HuH-7 (cell line): ENCODE measurements around the gene ZNF705A.
"Not testable (repeated sequence)": the region's sequence is repeated elsewhere in the genome, so short reads cannot be mapped to it uniquely, and the experiment has no call there.

ENCODE experiments used
- DNase-seq: peaks from one replicate; pipeline ENCODE4 v3.0.0; 2011; ENCODE audit warnings: low spot score

ZNF705A gene

GRCh38 chr12:8184206-8184605 is 27.4 kb downstream of the ZNF705A start:
- not testable (repeated sequence) for DNase-seq

DNA sequence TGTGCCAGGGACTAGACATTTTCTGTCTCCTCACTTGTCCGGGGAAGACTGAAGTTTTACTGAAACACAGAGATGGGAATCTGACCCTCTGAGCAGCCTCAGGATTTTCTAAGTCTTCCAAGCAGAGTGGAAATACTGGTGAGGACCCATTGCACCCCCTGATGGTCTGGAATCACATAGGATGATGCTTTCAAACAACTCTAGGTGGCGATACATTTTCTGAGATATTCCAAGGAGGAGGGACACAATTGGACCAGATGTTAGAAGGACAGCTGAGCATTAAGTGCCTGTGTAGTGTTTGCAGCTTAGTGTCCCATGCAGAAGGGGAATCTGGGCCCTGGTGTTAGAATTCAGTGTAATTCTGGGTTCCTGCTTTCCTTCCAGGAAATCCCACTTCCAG is 31.3 kb downstream of the ZNF705A start:
- DNase-seq: not testable (repeated sequence)

DNA sequence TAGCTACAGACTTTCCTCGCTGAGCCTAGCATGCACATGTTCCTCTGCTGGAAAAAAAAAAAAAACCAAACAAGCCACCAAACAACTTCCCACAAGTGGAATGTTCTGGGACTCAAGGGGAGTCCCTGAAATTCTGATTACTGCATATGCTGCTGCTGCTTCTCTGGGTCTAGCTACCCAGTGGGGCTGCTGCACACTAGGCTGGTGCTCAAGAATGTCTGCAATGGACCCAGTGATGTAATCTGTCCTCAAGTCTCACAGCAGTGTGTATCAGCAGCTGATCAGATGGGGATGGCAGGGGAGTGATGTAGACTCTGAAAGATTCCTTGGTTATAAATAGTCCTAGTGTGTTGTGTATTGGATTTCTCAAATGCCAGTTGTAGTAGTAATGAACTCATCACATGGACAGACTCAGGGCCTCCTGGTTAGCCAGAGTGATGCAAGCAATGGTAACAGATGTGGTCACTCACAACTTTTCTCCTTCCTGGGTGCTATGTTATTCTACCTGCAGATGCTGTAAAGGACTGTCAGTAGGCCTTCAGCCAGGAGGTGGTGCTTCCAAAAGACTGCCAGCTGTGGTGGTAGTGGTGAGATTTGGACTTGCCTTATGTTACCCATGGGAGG is 41.0 kb downstream of the ZNF705A start:
- not testable (repeated sequence) for DNase-seq

- DNase-seq: not testable (repeated sequence)
These were observed 62.0 kb downstream of the ZNF705A start for GRCh38 chr12:8218711-8219382.

DNA sequence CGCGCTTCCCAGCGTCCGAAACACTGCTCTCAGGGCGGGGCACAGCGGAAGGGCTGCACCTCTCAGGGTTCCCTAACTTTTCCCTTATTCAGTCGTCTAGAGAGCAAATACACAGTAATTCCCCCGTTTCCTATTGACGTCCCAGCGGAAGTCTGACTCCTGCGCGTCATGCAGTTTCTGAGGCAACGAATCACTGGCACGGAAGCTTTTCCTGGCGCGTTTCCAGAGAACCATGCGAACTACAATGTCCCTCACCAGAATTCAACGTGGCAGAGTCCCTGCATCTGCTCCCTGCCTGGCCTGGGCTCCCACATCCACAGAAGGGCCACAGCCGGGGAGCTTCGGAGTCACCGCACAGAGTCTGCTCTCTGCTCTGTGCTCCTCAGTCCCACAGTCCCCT is 64.6 kb downstream of the ZNF705A start:
- DNase-seq: not testable (repeated sequence)

DNA sequence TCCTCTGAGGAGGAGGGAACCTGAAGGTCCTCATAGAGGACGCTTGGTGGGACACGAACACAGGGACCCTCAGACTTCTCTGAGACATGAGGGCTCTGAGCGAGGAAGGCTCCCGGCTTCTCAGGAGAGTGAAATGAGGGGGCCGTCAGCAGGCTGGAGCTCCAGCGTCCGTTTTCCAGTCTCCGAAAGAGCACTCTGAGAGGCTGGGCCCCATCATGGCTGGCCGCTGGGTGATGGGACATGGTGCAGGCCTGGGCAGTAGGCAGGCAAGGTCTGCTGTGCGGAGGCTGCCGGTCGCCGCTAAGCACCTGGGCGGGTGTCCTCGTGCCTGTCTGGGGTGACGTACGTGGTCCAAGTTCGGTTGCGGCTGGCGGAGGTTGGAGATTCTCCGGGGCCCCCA is 65.0 kb downstream of the ZNF705A start:
- not testable (repeated sequence) for DNase-seq

DNA sequence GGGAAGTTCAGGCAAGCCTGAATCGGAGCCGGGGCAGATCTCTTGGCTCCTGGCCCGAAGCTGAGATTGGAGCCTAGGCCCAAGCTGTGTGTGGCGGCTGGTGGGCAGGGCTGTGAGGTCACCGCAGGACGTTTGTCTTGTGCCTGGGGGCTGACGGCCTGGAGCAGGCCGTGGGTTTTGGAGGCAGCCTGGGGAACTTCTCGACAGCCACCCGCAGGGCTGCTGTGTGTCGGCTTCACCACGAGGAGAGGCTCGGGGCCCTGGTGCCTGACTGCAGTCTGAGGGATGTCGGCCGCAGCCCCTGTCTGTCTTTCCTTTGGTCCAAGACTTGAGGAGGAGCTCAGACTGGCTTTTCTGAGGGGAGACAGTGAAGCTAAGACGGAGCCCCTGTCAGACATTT is 65.5 kb downstream of the ZNF705A start:
- not testable (repeated sequence) for DNase-seq

DNA sequence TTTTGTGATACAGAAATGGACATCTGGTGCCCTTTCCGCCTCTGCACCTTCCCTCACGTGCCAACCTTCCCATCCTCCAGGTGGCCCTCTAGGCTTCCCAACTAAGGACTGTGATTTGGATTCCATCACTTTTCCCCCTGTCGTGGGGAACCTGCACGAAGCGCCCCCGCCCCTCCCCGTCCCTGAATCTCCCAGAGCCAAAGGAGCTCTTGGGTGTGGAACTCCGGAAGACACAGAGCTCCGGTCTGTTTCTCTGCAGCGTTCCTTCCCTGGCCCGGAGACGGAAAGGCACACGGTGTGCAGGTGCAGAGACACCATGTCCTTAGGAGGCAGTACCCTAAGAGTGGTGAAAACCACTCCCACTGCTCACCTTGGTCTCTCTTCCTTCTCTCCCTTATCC is 66.8 kb downstream of the ZNF705A start:
- not testable (repeated sequence) for DNase-seq

GRCh38 chr12:8224782-8225181 is 68.0 kb downstream of the ZNF705A start:
- not testable (repeated sequence) for DNase-seq

DNA sequence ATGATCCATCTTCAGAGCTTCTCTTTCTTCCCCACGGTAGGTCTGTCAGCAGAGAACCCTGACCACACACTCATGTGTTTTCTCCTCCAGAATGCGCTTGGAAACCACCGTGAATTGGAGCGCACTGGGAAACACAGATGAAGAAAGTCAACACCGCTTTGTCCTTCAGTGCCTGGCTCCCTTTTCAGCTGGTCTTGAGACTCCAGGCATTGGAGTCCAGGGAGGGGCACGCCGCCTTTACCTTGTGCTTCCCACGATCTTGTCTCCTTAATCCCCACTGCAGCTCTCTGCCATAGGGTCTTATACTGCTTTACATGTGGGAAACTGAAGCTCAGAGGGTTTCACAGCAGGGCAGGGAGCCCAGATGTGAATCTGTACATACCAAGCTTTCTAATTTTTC is 69.5 kb downstream of the ZNF705A start:
- no peak for DNase-seq

DNA sequence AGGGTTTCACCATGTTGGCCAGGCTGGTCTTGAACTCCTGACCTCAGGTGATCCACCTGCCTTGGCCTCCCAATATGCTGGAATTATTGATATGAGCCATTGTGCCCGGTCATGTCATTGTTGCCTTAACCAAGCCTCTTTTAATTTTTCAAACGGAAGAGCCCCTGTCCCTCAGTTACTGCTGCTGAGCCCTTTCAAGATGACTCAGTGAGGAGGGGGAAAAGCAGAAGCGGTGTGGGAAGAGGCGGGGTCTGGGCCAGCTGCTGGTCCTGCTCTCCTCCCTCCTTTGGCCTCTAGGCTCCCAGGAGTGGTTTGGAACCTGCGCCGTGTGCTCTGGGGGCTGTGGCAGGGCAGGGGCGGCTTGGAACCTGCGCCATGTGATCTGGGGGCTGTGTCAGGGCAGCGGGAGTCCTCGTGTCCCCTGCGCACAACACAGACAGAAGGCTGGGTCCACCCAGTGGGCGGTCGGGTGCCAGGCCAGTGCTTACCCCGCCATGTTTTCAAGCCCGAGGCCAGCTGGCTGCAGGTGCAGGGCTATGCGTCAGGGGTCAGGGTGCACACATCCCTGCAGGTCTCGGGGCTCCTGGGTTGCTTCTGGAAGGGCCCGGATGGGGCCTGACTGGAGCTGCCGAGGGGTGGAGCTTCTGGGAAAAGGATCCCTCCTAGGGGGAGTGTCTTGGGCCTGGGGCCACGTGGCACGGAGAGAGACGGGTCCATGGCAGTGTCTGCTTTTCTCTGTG is 70.3 kb downstream of the ZNF705A start, which contains the start of gene FAM90A1:
Gene FAM90A1, minus strand, starts transcription at position 627 of the 740 bp plus-strand sequence. CDS start 2,786 bp downstream, outside the sequence.
- not testable (repeated sequence) for DNase-seq

GRCh38 chr12:8227732-8228077 is 70.9 kb downstream of the ZNF705A start:
- not testable (repeated sequence) for DNase-seq

DNA sequence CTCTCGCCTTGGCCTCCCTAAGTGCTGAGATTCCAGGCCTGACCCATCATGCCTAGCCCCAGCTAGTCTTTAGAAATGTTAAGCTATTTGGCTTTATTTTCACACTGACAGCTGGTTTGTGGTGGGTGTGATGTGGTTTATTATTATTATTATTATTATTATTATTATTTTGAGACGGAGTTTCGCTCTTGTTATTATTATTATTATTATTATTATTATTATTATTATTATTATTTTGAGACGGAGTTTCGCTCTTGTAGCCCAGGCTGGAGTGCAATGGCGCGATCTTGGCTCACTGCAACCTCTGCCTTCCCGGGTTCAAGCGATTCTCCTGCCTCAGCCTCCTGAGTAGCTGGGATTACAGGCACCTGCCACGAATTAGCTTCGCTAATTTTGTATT is 71.8 kb downstream of the ZNF705A start:
- not testable (repeated sequence) for DNase-seq

DNA sequence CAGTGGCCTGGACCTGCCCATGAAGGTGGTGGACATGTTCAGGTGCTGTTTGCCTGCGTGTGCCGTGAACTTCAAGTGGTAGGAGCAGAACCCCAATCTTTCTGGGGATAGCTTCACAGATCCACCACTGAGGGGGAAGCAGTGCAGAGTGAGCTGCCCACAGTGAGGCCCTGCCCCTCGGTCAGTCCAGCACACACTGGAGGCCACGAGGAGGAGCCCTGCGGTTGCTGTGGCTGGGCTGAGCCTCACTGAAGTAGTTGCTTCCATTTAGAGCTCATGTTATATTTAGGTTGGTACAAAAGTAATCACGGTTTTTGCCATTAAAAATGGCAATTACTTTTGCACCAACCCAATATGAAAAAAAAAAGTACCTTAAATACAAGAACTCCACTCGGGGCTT is 72.7 kb downstream of the ZNF705A start:
- not testable (repeated sequence) for DNase-seq
